WTC11 (cell line): ENCODE results near the gene LIMS2. TPM values are rescaled to one million over a fixed set of nuclear protein-coding genes. Genes with fewer than 3 reads are reported as not detected.

Experiments
- ATAC-seq: fragments of 200-7000 bp; cut with Tn5 transposase; 2 replicates; pipeline ENCODE4 v1.10.0; 2021; ENCODE audit warnings: mild to moderate bottlenecking, moderate library complexity
- CTCF ChIA-PET: fragments of 300-600 bp; sonication (Branson Sonifier 250); formaldehyde crosslinking; loops from one replicate; lab custom pipeline; 2021; ENCODE audit warnings: antibody characterized with exemption; lab: Charles Lee
- POLR2A ChIA-PET: fragments of 350-600 bp; sonication (Branson Sonifier 250); formaldehyde crosslinking; loops from one replicate; lab custom pipeline; 2021; ENCODE audit warnings: antibody characterized with exemption; lab: Charles Lee
- DNase-seq: peaks from one replicate; pipeline ENCODE4 v3.0.0; 2021; ENCODE audit warnings: low spot score
- H3K27ac Mint-ChIP-seq: 2 replicates; pipeline ENCODE4 v1.8.0; 2021; ENCODE audit warnings: mixed read lengths
- H3K27me3 Mint-ChIP-seq: 2 replicates; pipeline ENCODE4 v1.8.0; 2021; ENCODE audit warnings: low read depth, mild to moderate bottlenecking, moderate library complexity, mixed read lengths
- H3K36me3 Mint-ChIP-seq: 2 replicates; pipeline ENCODE4 v1.8.0; 2021; ENCODE audit warnings: mixed read lengths
- H3K4me1 Mint-ChIP-seq: 2 replicates; pipeline ENCODE4 v1.8.0; 2022; ENCODE audit warnings: mixed read lengths
- H3K4me3 Mint-ChIP-seq: 2 replicates; pipeline ENCODE4 v1.8.0; 2021; ENCODE audit warnings: mild to moderate bottlenecking, moderate library complexity, mixed read lengths
- H3K9me3 Mint-ChIP-seq: 2 replicates; pipeline ENCODE4 v1.8.0; 2021; ENCODE audit warnings: mixed read lengths
- AFF4 ChIP-seq: sonication (generic); formaldehyde crosslinking; IDR thresholded peaks from 2 replicates; pipeline ENCODE4 v1.8.1; 2023; ENCODE audit warnings: mild to moderate bottlenecking, missing genetic modification reagents, borderline replicate concordance
- ATF3 ChIP-seq: sonication (generic); formaldehyde crosslinking; conservative IDR thresholded peaks from 2 replicates; pipeline ENCODE4 v1.8.1; 2022; ENCODE audit warnings: mild to moderate bottlenecking, missing genetic modification reagents
- E2F1 ChIP-seq: sonication (generic); formaldehyde crosslinking; IDR thresholded peaks from 2 replicates; pipeline ENCODE4 v1.8.0; 2022; ENCODE audit warnings: mild to moderate bottlenecking, missing genetic modification reagents
- EMX1 ChIP-seq: fragments of 250-450 bp; sonication (Bioruptor Pico); IDR thresholded peaks from 2 replicates; pipeline ENCODE4 v1.8.0; 2021; ENCODE audit warnings: mild to moderate bottlenecking
- FOXK1 ChIP-seq: sonication (generic); formaldehyde crosslinking; IDR thresholded peaks from 2 replicates; pipeline ENCODE4 v1.8.0; 2022; ENCODE audit warnings: mild to moderate bottlenecking, moderate library complexity, missing genetic modification reagents
- GRHL2 ChIP-seq: fragments of 250-450 bp; sonication (Bioruptor Pico); IDR thresholded peaks from 2 replicates; pipeline ENCODE4 v1.8.0; 2022; ENCODE audit warnings: mild to moderate bottlenecking, moderate library complexity; ENCODE audit not compliant: insufficient replicate concordance, severe bottlenecking
- PRDM15 ChIP-seq: sonication (generic); formaldehyde crosslinking; IDR thresholded peaks from 2 replicates; pipeline ENCODE4 v1.8.0; 2022; ENCODE audit warnings: missing genetic modification reagents
- RORB ChIP-seq: fragments of 250-450 bp; sonication (Bioruptor Pico); IDR thresholded peaks from 2 replicates; pipeline ENCODE4 v1.9.0; 2021; ENCODE audit warnings: mild to moderate bottlenecking
- STAT6 ChIP-seq: sonication (generic); formaldehyde crosslinking; conservative IDR thresholded peaks from 2 replicates; pipeline ENCODE4 v1.8.1; 2023; ENCODE audit warnings: mild to moderate bottlenecking, low read depth, missing genetic modification reagents, moderate library complexity
- TEAD1 ChIP-seq: sonication (generic); formaldehyde crosslinking; IDR thresholded peaks from 2 replicates; pipeline ENCODE4 v1.8.0; 2022; ENCODE audit warnings: mild to moderate bottlenecking, missing genetic modification reagents
- ZNF281 ChIP-seq: sonication (generic); formaldehyde crosslinking; IDR thresholded peaks from 2 replicates; pipeline ENCODE4 v1.8.0; 2023; ENCODE audit warnings: mild to moderate bottlenecking, missing genetic modification reagents
- total RNA-seq: library from RNA; stranded (reverse); gene quantifications from 3 replicates; pipeline ENCODE4 v1.2.3, GENCODE V29; 2021

Gene LIMS2
- total RNA-seq, 1 experiment from 2014 or later, result 2.4 TPM

- no peak for ATAC-seq
- Mint-ChIP-seq H3K4me3 (no peak overlapping the region), H3K27ac (0 out of 2 replicates have a peak overlapping the region, but pooled peaks have one; percentile 57), H3K36me3 (peaks cover 44% of the 10 kb centered on the region), H3K27me3 (no peaks in the 10 kb centered on the region; the same call in none of the 2 replicates), H3K9me3 (no peaks in the 10 kb centered on the region), H3K4me1 (peaks cover 20% of the 10 kb centered on the region)
- ChIA-PET POLR2A (interaction anchor here (1.3 kb wide), 1 partner anchor 31 kb away, joined by 4 read pairs; no protein-coding TSS in a partner anchor), CTCF (interaction anchor here (3.1 kb wide), 1 partner anchor 10 kb away, joined by 9 read pairs; no protein-coding TSS in a partner anchor)
- TF ChIP-seq TEAD1 (CRISPR knock-in tag), result no peak
- no peak for TF ChIP-seq RORB (CRISPR knock-in tag)
- TF ChIP-seq GRHL2 (CRISPR knock-in tag), result no peak
- TF ChIP-seq AFF4, result no peak
- TF ChIP-seq ZNF281 (CRISPR knock-in tag), result no peak
- no peak for TF ChIP-seq PRDM15 (CRISPR knock-in tag)
- TF ChIP-seq FOXK1, result no peak
- no peak for TF ChIP-seq E2F1 (CRISPR knock-in tag)
- no peak for TF ChIP-seq EMX1
- TF ChIP-seq STAT6 (CRISPR knock-in tag), result no peak
- no peak for TF ChIP-seq ATF3 (CRISPR knock-in tag)
- DNase-seq, result no peak
Measured at GRCh38 chr2:127705391-127706065, 30.2 kb upstream of the LIMS2 start.
